Activated naive CD4-positive, alpha-beta T cell (primary cell): ENCODE data around the gene BIN1.

Source experiments
- DNase-seq, 4 experiments: peaks; one replicate each; lab custom pipeline; 2025; lab: John Stamatoyannopoulos, UW

Gene BIN1

GRCh38 chr2:127020536-127020935 lies 86.4 kb downstream of the BIN1 start:
- no peak for DNase-seq

GRCh38 chr2:127017548-127017947 lies 89.4 kb downstream of the BIN1 start:
- DNase-seq, result no peak

DNA sequence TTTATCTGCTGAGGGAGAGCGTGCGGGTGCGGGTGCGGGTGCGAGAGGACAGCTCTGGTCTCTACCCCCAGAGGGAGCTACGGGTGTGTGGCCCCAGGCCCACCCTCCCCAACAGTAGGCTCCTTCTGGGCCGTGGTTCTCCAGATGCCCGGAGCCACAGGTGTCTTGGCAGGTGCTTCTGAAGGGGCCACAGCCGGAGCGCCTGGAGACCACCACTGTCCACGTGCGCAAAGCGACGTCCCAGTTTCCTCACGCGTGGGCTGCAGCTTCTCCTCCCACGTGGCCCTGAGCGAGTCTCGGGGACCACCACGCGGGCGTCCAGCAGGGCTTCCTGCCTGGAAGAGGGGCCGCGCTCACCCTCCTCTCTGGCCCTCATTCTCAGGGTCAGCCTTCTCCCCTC lies 90.6 kb downstream of the BIN1 start:
- DNase-seq, result no peak

DNA sequence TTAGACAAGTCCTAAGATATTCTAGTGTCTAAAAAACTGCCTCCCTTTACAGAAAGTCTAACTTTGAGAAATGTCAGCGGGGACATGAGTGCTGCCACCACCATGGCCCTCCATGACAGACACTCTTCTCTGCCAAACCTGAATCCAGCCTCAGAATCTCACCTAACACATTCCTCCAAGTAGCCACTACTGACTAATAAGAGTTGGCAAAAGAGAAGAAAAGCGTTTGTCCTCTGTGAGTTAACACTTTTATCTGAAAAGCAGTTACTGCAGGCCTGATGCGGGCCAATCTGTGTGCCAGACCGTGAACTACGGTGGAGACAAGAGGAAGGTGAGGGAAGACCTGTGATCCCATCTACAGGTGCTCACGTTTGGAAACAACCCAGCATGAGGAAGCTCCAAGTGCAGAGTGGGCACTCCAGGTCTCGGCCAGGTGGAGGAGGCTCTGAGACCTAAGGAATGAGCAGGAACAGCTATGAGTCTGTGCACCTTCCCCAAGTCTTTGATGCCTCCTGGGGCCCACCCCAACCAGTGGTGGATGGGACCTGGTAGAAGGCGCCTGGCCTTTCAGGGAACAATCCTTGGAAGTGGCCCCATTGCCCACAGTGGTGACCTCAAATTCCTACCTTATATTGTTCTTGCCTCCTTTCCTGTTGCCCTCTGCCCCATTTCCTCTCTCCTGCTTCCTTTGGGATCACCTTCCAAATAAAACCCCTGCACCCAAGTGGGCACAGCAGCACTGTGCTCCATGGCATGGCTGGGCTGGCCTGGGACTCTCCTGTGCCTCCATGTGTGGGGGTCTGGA lies 91.6 kb downstream of the BIN1 start:
- DNase-seq, result no peak

- DNase-seq, result no peak
These were observed 92.3 kb downstream of the BIN1 start for GRCh38 chr2:127014630-127015029.

- DNase-seq, result no peak
These were observed 92.7 kb downstream of the BIN1 start for GRCh38 chr2:127014224-127014623.

- DNase-seq, result no peak
These were observed 94.1 kb downstream of the BIN1 start for GRCh38 chr2:127012868-127013267.

- DNase-seq, result no peak
These were observed 94.7 kb downstream of the BIN1 start for GRCh38 chr2:127012215-127012614.

DNA sequence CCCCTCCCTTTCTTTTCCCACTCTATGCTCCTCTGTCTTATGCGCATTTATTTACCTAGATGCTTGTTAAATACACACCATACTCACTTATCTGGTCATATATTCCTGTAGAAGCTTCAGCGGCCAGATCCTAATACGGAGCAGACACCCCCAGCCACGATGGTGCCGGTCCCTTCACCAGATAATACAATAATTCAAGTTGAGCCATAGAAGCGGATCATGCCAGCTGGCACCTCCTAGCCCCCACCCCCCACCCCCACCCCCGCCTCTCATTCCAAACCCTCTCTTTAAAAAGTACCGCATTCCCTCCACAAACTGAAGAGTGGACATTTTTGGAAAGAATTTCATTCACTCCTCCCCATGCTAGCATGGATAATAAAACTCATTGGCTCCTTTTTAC lies 95.2 kb downstream of the BIN1 start:
- DNase-seq, result no peak

DNA sequence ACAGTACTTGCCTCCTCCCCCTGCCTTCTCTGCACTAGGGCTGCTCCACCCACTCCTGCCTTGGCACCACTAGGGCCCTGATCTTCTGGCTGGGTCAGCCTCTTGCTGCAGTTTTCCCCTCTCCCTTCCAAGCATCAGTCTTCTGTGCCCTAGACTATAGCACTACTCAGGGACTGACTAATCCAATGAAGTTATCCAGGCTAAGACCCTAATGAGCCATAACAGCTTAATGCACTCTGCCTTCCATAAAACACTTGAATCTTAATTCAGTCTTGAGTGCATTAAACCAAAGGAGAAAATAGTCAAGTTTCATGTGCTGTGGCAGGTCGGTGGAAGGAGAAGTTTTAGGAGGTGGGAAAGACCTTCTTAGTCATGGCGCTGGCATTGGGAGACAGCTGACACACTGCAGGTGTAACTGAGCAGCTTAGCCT lies 95.7 kb downstream of the BIN1 start:
- no peak for DNase-seq

GRCh38 chr2:127008265-127009015 lies 98.5 kb downstream of the BIN1 start:
- no peak for DNase-seq

DNA sequence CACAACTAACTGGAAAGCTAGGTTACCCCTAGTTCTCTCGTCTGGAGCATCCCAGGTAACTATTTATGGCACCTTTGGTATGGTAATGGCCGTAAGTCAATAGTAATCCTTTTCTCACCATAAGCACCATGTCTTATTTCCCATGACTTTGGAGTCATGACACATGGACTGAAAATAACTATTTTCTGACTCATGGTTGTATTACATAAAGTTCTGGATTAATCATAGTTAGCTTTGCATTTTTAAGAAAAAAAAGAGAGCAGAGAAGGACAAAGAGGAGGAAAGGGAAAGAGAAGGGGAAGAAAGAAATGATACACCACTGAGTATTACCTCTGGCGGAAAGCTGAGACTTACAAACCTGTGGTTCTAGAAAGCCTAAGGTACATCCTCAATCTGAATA lies 99.3 kb downstream of the BIN1 start:
- no peak for DNase-seq

DNA sequence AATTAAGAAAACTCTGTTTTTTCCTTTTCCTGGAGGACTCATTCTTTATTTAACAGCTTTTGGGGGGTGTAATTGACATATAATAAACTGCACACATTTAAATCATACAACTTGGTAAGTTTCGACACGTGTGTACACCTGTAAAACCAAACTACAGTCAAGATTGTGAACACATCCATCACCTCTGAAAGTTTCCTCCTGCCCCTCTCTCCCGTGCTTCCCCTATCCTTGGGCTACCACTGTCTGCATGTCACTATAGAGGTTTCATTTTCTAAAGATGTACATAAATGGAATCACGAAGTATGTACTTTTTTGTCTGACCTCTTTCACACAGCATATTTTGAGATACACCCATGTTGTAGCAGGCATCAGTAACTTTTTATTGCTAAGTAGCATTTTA lies 100.0 kb downstream of the BIN1 start:
- no peak for DNase-seq

GRCh38 chr2:127004893-127005600 lies 101.9 kb downstream of the BIN1 start:
- DNase-seq, result no peak

DNA sequence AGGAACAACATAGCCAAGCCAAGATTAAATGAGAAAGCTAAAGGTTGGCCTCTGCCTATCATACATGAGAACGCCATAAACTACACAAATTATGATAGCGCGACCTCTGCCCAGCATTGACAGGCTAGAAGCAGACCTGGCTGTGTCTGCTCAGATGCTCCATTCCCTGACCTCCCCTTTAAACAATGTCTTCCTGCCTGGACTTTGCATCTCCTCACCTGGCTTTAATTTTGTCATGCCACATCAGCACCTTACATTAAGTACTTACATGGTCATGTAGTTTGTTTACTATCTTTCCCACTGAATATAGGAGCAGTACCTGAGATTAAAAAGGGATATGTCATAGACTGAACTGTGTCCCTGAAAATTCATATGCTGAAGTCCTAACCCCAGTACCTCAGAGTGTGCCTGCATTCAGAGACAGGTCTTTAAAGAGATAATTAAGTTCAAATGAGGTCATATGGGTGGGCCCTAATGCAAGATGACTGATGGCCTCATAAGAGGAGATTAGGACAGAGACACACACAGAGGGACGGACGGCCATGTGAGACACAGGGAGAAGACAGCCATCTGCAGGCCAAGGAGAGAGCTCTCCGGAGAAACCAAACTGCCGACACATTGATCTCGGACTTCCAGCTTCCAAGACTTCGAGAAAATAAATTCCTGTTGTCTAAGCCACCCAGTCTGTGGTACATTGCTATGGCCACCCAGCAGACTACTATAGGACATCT lies 103.7 kb downstream of the BIN1 start:
- no peak for DNase-seq

DNA sequence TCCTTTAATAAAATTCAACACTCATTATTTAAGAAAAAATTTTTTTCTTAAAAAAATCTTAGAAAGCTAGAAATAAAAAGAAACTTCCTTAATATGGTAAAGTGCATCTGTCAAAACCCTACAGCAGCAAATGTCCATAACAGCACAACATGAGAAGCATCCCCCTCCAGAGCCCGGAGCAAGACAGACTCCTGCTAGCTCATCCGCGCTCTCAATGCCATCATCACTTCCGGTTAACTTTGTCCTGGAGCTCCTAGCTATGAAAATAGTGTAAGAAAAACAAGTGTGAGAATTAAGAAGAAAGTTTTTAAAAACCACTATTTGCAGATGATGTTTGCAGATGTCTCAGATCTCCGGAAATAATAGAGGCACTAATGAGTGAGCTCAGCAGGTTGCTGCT lies 105.2 kb downstream of the BIN1 start:
- no peak for DNase-seq

GRCh38 chr2:127000937-127001336 lies 106.0 kb downstream of the BIN1 start:
- DNase-seq, result no peak

DNA sequence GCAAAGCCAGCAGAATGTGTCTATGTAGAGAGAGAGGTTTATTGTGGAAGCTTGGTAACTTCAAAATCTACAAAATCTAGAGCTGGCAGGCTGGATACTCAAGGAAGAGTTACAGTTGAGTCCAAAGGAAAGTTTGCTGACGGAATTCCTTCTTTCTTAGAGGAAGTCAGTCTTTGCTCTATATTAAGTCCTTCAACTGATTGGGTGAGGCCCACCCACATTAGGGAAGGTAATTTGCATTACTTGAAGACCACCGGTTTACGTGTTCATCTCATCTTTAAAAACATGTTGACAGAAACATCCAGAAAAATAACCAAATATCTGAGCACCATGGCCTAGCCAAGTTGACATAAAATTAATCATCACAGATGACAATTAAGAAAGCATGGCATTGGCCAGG lies 106.8 kb downstream of the BIN1 start:
- DNase-seq, result no peak

- DNase-seq, result no peak
These were observed 107.7 kb downstream of the BIN1 start for GRCh38 chr2:126999106-126999756.

- DNase-seq, result no peak
These were observed 108.5 kb downstream of the BIN1 start for GRCh38 chr2:126998486-126998885.
